ENCODE results near the gene KIF3B.
"Not testable (repeated sequence)": the region's sequence is repeated elsewhere in the genome, so short reads cannot be mapped to it uniquely, and the experiment has no call there.

The KIF3B gene

DNA sequence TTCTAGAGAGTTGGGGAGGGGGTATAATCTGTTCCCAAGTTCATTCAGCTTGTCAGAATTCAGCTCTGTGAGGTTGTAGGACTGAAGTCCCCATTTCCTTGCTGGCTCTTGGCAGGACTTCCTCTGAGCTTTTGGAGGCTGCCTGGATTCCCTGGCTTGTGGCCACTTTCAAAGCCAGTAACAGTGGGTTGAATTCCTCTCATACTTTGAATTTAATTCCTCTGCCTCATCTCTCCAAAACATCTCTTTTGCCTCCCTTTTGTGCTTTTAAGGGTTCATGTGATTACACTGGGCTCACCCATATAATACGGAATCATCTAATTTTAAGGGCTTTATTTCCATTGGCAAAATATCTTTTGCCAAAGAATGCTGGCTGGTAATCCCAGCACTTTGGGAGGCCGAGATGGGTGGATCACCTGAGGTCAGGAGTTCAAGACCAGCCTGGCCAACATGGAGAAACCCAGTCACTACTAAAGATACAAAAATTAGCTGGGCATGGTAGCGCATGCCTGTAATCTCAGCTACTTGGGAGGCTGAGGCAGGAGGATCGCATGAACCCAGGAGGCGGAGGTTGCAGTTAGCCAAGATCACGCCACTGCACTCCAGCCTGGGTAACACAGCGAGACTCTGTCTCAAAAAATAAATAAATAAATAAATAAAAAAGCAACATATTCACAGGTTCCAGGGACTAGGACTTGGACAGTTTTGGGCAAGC lies 78.6 kb downstream of the KIF3B start:
- DNase-seq (ENCODE audit: low read depth in 2 of 2, low spot score in 1 of 2): not testable (repeated sequence)

DNA sequence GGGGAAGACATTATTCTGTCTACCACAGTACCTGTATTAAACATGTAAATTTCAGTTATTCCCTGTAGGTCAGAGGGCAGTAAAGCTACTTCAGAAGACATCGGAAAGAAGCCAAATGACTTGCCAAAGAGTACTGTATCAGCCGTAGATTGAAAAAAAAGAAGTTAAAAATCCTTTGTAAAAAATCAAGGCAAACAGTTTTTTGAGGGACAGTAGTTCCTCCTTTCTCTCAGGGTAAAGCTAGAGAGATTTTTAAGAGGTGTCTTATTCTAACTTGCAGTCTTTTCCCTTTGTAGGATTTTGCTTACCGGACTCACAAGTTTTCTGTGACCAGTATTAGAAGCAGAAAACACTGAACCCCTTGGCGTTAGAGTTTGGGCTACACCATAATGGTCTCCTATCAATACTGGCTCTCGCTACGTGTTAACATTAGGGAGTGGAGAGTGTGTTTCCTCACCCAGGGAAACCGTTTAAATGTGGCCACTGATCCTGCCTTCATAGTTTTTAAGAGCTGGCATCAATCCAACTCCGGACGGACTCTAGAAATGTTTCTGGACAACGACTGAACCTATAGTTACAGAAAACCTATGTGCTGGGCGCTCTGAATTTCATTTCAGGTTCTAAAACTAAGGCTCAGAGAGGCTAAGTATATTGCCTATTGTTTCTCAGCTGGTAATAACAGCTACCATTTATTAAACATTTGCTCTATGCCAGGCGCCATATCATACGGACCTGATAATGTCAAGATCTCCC lies 79.3 kb downstream of the KIF3B start:
- no peak for DNase-seq (ENCODE audit: low read depth in 2 of 2, low spot score in 1 of 2)

DNA sequence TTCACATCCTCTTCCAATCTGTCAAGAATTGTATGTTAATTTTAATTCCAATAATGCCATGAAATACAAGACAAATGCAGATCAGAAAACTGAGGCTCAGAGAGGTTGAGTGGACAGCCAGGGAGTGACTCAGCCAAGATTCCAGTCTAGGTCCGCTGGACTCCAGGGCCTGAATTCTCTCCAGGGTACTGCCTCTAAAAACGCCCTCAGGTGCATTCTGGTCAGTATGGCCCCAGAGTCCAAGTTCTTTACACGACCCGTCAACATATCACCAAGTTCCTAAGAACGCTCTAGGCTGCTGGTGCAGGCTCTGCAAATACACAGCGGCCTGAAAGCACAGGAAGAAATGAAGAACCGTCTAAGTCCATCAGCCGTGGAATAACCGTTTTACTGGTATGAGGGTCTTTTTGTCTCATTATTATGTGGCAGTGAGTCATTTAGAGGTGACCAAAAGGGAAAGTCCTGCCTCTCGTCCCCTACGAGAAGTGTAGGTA lies 80.0 kb downstream of the KIF3B start:
- no peak for DNase-seq (ENCODE audit: low read depth in 2 of 2, low spot score in 1 of 2)

DNA sequence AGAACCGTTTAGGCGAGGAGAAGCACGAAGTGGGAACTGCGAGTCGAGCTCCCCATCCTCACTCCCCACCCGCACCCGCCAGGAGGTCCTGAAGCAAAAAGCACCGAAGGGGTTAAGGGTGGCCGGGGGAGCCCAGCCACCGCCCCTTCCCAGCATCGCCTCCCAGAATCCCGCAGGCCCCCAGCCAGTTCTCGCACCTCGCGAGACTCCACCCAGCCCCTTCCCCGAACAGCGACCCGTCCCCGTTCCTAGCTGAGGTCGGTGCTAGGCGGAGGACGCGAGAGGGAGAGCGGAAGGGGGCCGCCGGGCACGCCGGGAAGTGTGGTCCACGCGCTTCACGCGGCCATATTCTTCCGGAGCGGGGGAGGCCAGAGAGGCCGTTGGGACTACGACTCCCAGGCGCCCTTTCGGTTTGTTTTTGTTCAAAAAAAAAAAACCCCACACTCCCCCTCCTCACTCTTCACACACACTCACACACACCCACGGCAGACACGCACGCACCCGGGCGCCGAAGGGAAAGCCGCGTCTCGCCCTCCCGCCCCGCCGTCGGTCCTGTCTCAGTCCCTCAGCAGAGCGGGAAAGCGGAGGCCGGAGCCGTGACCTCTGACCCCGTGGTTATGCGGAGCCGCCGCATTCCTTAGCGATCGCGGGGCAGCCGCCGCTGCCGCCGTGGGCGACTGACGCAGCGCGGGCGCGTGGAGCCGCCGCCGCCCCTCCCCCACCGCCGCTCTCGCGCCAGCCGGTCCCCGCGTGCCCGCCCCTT lies 80.6 kb downstream of the KIF3B start, which contains the start of gene ASXL1:
ASXL1 (plus strand) TSS at position 463 of the 763 bp plus-strand sequence. CDS start 445 bp downstream, outside the sequence.
- DNase-seq (ENCODE audit: low read depth in 2 of 2, low spot score in 1 of 2): peak; percentile 75 to 86

DNA sequence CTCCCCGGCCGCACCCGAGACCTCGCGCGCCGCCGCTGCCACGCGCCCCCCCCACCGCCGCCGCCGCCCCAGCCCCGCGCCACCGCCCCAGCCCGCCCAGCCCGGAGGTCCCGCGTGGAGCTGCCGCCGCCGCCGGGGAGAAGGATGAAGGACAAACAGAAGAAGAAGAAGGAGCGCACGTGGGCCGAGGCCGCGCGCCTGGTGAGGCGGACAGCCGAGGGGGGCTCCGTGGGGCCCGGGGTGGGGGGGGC lies 81.1 kb downstream of the KIF3B start:
- DNase-seq (ENCODE audit: low read depth in 2 of 2, low spot score in 1 of 2): no peak

DNA sequence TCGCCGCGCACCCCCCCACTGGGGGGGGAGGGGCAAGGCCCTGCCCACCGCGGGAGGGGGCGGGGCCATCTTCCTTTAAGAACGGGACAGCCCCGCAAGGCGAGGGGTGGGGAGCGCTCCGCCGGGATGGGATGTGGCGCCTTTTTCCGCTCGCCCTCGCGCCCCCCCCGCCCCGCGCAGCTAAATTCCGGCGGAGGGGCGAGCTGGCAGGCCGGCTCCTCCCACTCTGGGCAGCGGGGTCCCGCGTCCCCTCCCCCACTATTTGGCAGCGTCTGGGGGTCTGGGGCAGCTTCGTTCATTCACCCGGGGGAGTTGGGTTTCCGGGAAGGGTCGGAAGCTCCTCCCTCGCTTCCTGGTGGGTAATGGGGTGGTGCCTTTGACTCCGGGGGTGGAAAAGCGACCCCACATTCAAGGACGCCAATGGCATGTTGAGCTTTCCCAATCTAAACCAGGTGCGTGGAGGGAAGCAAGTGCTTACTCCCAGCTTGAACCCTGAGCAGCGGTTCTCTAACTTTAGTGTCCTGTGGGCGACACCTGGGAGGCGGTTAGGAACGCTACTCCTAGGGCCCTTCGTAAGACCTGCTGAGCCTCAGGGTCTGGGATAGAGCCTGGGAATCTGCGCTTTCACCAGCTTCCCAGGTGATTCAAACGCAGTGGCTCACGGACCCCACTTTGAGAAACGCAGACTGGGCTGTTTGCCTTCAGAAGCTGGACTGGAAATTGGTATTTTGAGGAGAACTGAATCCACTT lies 81.6 kb downstream of the KIF3B start:
- peak; percentile 42 to 55 for DNase-seq (ENCODE audit: low read depth in 2 of 2, low spot score in 1 of 2)

DNA sequence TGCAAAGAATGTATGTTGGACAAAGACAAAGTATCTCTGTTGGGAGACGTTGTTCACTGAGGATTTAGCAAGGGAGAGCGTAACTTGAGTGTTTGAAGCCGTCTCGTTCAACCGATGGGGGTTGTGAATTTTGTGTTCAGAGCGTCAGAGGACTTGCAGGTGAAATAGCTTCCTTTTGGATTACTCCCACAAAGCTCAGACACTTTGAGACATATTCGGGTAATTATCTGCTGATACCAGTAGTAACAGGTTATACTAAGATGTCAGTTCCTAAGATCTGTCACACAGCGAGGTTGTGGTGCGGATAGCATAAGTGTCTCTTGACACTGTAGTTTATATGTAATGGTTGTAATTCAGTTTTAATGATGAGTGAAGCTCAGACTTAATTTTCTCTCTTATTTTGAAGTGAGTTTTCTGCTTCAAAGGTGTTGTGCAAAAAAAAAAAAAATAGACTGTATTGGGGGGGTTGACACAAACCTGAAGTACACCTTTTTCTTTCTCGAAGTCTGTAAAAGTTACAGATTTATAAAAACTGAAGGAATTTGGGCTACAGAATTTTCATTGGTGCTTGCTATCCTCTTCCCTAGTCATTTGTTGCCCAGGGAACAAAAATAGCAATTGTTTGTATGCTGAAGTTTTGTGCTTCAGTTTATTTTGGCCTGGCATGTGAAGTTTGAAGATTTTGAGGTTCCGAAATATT lies 82.3 kb downstream of the KIF3B start:
- no peak for DNase-seq (ENCODE audit: low read depth in 2 of 2, low spot score in 1 of 2)

DNA sequence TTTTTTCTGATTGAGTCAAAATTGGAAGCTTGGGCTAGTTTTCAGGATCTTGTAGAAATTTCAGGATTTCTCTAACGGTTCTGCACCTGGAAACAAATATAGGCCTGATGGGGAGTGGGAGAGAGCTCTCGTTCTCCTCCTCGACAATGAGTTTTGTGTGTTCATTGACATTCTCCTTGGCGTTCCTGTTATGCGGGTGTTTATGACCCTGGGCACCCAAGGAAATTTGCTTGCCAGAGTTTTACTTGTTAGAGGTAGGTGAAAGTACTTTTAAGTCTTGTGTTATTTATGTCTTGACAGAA lies 82.8 kb downstream of the KIF3B start:
- no peak for DNase-seq (ENCODE audit: low read depth in 2 of 2, low spot score in 1 of 2)

DNA sequence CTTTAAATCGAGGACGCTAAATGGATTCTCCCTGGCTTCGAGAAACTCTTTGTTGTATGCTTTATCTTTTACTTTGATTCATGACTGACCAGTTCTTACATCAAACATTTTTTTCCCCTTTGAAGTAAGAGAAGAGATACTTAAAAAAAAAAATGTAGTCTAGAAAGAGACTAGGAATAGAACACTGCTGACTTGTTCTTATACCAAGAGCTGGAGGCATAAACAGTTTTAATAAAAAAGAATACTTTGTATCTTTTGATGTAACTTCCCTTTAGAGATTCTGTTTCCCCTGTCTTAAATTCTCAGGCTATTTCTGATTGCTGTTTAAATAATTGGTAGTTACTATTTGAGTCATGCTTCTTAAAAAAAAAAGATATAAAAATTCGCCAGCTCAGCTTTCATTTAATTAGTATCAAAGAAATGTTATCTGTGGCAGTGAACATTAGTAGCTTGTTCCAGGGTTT lies 85.5 kb downstream of the KIF3B start:
- DNase-seq (ENCODE audit: low read depth in 2 of 2, low spot score in 1 of 2): no peak

DNA sequence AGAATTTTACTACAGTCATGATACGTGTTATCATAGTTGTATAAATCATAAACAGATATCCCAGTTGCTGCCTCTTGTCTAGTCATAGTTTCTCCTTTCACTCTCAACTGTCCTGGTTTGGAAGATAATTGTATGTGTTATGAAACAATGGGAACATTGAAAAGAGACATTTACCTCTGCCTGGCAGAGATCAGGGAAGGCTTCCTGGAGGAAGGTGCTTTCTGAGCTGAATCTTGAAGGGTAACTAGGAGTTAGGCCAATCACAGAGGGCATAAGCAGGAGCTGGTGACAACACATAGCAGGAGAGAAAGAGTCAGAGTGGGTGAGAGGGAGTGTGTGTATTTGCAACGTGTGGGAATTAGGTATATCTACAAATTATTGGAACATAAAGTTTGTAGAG lies 86.0 kb downstream of the KIF3B start:
- DNase-seq (ENCODE audit: low read depth in 2 of 2, low spot score in 1 of 2): no peak

DNA sequence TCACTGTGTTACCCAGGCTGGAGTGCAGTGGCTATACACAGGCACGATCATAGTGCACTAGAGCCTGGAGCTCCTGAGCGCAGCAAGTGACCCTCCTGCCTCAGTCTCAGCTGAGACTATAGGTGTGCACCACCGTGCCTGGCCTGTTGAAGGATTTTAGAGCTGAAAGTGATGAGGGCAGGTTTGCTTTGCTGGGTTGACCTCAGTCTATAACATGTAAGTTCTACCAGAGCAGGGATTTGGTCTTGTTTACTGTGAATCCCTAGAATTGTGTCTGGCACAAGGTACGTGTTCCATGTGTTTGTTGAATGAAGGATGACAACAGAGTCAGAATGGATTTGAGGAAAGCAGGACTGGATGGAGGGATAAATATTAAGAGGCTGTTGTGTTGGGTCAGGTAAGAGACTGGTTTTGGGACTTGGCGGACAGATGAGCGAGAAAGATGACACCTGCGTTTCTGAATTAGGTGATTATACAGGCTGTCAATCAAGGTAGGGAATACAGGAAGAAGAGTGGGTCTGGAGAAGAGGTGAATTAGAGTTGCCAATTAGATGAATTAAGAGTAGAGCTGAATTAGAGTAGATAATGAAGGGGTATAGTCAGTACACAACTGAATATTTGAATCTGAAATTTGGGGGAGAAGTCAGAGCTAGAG lies 87.2 kb downstream of the KIF3B start:
- DNase-seq (ENCODE audit: low read depth in 2 of 2, low spot score in 1 of 2): no peak

DNA sequence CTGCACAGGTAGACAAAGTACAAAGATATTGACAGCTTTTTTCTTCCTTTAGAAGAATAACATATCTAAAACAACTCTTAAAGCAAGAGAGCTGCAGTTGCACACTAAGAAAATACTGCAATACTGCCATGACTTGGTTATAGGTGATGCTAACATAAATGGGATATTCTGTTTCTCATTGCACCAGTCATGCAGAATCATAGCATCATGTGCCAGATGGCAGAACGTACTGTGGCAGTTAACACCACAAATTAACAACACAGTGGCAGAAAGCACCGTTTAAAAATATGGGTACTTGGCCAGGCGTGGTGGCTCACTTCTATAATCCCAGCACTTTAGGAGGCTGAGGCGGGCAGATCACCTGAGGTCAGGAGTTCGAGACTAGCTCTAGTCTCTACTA lies 88.1 kb downstream of the KIF3B start:
- no peak for DNase-seq (ENCODE audit: low read depth in 2 of 2, low spot score in 1 of 2)

DNA sequence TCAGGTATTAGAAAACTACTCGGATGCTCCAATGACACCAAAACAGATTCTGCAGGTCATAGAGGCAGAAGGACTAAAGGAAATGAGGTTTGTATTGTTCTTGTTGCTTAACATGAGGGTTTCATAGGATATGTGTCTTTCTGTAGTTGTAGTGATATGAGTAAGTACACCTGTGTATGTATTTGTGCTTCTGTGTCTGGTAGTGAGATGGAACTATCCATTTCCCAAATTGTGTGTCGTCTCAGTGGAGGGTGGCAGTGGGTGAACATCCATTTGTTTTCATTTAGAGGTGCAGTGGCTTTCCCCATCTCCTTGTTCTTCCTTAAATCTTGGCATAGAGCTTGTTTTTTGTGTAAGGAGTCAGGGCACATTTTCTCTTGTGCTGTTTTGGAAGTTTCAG lies 88.9 kb downstream of the KIF3B start:
- no peak for DNase-seq (ENCODE audit: low read depth in 2 of 2, low spot score in 1 of 2)

DNA sequence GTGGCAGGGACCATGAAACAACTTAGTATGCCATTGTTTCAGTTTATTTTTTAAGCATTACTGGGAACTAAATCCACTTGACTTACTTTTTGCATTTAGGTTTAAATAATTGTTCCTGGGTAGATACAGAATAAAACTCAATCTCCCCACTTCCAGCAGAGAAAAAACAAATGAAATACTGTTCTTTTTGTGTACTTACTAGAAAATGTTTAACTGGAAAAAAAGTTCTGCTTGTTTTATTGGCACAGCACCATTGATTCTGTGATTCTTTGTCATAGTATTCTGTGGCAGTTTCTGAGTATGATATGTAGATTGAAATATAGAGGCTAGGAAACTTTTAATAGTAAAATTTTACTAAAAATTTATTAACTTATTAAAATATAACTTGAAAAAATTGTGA lies 90.9 kb downstream of the KIF3B start:
- DNase-seq (ENCODE audit: low read depth in 2 of 2, low spot score in 1 of 2): no peak

DNA sequence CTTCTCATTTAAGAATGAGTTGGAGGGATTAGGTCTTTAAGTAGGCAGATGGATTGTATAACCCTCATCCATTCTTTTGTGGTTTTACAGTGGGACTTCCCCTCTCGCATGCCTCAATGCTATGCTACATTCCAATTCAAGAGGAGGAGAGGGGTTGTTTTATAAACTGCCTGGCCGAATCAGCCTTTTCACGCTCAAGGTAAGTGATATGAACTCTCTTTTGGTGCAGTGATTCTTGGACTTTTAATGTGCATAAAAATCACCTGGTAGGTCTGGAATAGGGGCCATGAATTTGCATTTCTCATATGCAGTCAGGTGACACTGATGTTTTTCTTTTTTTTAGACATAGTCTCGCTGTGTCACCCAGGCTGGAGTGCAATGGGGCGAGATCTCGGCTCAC lies 91.5 kb downstream of the KIF3B start:
- DNase-seq (ENCODE audit: low read depth in 2 of 2, low spot score in 1 of 2): no peak

DNA sequence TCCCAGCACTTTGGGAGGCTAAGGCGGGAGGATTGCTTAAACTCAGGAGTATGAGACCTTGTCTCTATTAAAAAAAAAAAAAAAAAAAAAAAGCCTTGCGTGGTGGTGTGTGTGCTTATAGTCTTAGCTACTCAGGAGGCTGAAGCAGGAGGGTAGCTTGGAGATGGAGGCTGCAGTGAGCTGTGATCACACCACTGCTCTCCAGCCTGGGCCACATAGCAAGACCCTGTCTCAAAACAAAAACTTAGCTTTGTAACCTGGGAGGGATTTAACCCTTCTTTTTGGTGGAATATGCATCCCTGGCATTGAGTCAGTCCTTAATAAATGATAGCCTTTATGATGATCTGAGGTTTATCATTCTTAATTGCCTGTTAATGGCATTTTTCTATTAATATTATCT lies 93.4 kb downstream of the KIF3B start:
- DNase-seq (ENCODE audit: low read depth in 2 of 2, low spot score in 1 of 2): no peak

DNA sequence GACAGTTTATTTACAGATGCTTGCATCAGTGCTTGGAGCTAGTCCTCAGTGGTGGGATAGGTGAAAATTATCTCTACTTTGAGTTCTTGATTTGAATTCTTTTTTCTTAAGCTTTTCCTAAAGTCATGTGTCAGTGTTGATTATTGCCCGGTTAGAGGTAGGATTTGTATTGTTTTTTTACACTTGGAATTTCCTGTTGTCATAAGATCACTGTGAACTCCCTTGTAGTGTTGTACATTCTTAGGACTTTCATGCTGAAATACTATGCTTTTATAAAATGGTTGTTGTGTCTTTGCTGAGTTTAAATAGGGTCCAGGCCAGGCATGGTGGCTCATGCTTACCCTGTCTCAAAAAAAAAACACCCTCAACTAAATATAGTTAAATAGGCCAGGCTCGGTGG lies 101.0 kb downstream of the KIF3B start:
- DNase-seq (ENCODE audit: low read depth in 2 of 2, low spot score in 1 of 2): no peak

DNA sequence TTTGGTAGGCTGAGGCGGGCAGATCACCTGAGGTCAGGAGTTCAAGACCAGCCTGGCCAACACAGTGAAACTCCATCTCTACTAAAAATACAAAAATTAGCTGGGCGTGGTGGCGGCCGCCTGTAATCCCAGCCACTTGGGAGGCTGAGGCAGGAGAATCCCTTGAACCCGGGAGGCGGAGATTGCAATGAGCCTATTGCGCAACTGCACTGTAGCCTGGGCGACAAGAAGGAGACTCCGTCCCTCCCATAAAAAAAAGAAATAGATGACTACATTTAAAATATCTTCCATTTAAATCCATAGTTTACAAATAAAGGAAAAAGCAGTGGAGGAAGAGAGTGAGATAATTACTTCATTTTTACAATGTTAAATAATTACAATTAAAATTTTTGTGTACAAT lies 102.6 kb downstream of the KIF3B start:
- not testable (repeated sequence) for DNase-seq (ENCODE audit: low read depth in 2 of 2, low spot score in 1 of 2)

DNA sequence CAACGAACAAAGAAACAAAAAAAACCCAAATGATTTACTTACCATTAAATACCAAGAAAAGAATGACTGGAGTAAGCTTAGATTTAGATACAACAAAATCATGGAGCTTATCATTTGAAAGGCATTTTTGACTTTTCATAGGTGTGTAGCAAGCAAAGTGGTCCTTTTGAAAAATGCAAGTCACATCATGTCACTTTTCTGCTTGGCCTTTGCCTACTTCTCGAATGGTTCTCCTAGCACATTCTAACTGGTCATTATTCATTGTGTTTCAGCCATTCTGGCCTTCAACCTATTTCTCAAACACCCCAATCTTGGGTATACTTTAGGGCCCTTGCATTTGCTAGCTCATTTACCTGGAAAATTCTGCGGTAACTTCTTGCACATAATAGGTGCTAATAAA lies 103.3 kb downstream of the KIF3B start:
- DNase-seq (ENCODE audit: low read depth in 2 of 2, low spot score in 1 of 2): no peak
